Sciatic nerve (tissue), 2 donors: ENCODE measurements around the gene TEAD1. TPM values are rescaled to one million over a fixed set of nuclear protein-coding genes. Genes with fewer than 3 reads are reported as not detected.

ENCODE experiments used
- ATAC-seq: fragments of 200-7000 bp; cut with Tn5 transposase; one replicate; pipeline ENCODE4 v1.9.1; 2020; ENCODE audit warnings: mild to moderate bottlenecking, moderate library complexity
- DNase-seq: peaks from one replicate; pipeline ENCODE4 v3.0.0-alpha.2; 2020; ENCODE audit warnings: low spot score
- intact Hi-C: fragments of 100-400 bp; cut with DNase I; formaldehyde crosslinking; loops from one replicate; pipeline ENCODE4 v1.14.2; 2022
- total RNA-seq: library from RNA; stranded (reverse); fragmentation: NEBNext Ultra II Directional; extraction: Animal tissue kit (Norgen Biotek cat#: 25700); gene quantifications from one replicate; pipeline ENCODE4 v1.2.1, GENCODE V29; 2021
- donor health status: DM: no; HTN: no; CAD: no.
- donor health status: DM: no; HTN: no; CAD: no.

TEAD1 gene
- total RNA-seq, 1 donor from 2014 or later, result 141 TPM

DNA sequence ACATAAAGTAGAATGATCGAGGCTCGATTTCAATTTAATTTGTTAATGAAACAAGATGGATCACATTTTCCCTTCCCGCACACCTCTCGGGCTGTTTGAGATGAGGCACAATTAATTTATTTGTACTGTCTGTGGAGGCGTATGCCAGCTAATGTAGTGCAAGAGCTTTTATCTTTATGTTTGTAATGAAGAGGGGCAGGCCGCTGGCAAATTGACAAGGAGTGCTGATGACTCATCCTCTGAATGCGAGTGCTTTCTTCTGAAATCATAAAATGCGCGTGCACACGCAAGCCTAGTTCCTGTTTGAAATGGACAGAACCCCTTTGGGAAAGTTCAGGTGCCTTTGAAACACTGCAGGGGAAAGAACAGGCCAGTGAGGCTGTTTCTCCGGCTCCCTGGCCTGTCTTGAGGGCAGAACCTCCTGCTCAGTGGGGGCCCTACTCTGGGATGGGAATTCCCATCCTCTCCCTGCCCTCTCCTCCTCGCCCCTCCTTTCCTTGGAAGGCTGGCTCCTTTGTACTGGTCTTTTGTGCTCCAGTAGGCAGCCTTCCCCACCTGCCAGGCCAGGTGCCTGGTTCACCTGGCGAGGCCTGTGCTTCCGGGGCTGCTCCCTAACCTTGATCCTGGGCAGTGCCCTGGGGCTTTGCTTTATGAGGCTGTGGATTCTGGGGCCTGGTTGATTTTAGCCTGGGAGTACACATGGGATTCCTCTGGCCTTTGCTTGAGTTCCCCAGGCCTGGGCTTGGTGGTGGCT lies 50.3 kb downstream of the TEAD1 start:
- intact Hi-C loops, result no loop called here
- DNase-seq, result peak; percentile 89
- ATAC-seq, result peak; percentile 74

DNA sequence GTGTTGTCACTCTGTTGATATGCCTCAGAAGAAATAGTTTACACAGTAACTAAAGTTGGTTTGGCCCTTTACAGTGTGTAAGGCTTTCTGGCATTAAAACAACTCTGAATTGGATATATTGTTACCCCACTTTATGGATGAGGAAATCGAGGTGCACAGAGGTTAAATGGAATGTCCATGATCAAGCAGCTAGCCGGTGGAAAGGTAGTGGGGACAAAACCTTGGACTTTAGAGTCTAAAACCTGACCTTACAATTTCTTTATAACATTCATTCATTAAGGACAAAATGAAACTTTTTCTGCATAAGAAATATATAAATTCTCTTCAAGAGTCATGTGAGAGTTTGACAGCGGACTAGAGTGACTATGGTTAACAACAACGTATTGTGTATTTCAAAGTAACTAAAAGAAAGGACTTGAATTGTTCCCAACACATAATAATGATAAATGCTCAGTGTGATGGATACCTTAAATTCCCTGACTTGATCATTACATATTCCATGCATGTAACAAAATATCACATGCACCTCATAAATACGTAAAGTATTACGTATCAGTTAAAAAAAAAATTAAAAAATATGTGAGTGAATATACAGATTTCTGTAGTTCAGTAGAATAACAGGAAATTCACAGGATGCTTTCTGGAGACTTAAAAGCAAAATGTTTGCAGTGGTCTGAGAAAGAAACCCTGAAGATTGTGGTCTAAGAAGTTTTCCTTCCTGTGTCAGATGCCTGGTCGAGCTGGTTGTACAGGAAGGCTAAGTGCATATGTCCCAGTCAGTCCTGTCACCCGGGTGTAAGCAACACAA lies 51.0 kb downstream of the TEAD1 start:
- ATAC-seq (no peak), DNase-seq (no peak)
- intact Hi-C loops, result no loop called here

DNA sequence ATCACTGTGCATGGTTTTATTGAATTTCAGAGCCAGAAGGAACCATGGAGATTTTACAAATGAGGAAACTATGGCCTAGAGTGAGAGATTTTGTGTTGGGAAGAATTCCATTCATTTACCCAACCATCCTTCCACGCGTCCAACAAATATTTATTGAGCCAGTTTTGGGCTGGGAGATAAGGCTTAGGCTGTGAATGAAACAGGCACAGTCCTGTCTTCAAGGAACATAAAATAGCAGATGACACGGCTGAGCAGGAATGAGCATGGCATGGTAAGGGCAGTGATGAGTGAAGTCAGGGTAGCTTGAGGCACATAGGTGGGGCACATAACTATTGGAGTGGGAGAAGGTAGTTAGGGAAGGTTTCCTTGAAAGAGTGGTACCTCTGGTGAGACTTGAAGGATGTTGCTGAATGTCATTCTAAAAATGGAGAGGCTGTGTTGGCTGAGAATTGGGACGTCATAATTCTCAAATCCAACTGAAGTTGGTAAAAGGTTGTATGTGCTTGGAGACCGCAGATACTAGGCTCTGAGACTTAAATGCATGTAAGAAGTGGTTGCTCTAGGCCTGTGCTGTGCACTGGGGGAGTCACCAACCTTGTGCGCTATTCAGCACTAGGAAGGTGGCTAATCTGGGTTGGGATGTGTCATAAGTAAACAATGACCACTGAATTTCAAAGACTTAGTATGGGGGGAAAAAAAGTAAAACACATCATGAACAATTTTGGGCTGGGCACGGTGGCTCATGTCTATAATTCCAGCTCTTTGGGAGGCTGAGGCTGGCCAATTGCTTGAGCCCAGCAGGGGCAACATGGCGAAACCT lies 51.9 kb downstream of the TEAD1 start:
- DNase-seq (no peak), ATAC-seq (no peak)
- intact Hi-C loops, result no loop called here

DNA sequence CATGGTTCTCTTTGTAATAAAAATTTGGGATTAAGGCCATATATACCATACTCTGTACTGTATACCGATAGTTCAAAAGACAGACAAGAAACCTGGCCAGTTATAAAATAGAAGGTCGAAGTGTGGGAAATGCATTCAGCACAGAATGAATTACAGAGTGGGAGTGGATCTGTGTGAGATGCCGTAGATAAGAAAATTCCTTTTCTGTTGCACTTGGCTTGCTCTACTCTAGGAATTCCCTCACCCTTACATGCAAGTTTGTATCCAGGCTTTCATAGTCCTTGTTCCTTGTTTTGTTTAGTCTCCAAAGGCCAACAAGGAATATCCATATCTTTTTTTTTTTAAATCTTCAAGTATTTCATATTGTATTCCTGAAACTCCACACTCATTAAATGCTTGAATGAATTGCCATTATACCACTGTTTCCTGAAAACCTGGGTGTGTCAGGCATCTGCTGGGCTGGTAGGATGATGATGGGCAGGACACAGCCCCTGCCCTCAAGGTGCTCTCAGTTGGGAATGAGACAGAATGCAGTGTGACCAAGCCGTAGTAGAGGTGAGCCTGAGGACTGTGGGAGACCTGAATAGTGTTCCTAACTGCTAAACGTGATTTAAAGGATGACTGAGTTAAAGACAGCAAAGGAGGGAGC lies 53.5 kb downstream of the TEAD1 start:
- intact Hi-C loops, result no loop called here
- ATAC-seq (peak; percentile 56), DNase-seq (no peak)

DNA sequence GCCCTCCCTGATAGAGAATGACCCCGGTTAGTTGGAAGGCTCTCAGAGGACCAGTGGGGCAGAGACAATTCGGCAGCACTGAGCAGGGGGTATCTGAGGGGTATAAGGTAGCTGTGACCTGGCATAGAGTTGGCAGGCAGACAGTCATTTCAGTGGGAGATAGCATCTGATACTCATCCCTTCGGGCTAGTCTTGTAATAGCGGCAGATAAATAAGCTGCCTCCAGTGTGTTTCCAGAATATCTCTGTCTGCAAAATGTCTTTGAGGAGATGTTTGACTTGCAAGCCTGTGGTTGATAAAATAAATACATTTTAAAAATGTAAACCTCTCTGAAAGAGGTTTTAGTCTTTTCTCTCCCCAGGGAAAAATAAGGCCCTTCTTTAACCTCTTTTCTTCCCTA lies 54.2 kb downstream of the TEAD1 start:
- ATAC-seq (no peak), DNase-seq (no peak)
- intact Hi-C loops, result no loop called here

DNA sequence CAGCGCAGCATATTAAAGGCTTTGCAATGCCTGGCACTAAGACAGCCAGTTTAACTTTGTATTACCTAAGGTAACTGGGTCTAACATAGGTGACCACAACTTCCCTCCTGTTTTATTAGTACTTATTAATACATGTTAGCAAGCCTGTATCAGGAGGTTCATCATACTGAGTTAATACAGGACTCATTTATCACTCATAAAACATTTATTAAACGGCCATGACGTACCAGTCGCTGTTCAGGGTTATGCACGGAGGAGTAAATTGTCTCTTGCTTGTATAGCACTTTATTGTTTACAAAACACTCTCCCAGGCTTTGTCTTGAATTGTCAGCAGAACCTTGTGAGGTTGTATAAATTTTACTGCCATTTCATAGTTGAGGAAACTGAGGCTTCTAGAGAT lies 55.7 kb downstream of the TEAD1 start:
- no peak for DNase-seq
- no peak for ATAC-seq
- intact Hi-C loops, result no loop called here

DNA sequence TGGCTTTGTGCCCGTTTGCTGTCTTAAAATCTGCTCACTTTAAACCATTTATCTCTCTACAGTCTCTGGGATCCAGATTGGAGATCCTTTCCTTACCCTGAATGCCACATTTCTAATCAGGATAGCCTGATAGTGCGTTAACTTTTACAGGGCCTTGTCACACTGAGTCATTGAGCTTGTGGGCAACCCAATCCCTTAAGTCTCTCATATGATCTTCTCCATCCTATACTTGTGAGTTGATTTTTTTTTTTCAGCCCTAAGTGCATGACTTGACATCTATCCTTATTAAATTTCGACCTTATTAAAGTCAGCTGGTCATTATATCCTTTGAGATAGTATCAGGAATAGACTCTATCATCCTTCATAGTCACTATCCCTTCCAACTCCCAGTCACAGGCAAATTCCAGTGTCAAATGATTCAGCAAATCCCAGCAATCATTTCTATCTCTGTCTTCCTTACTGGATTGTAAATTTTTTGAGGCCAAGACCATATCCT lies 57.7 kb downstream of the TEAD1 start:
- ATAC-seq, result no peak
- no peak for DNase-seq
- intact Hi-C loops, result no loop called here

DNA sequence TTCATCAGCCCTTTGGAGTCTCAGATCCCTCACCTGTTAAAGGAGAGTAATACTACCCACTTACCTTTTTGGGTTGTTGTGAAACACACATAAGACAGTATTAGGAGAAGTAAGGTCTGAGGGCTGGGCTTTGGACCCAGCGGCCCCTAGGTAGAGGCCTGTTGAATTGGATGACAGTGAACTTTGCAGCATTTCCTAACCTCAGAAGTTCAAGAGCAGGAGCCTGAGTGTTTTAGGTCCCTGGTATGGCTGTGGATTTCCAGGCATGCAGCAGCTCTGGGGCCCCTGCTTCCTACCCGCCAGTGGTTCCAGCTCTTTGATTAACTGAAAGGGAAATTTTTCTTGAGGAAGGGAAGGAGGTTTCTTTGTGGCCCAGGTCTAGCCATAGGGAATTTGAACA lies 58.9 kb downstream of the TEAD1 start:
- ATAC-seq, result no peak
- intact Hi-C loops, result no loop called here
- no peak for DNase-seq

DNA sequence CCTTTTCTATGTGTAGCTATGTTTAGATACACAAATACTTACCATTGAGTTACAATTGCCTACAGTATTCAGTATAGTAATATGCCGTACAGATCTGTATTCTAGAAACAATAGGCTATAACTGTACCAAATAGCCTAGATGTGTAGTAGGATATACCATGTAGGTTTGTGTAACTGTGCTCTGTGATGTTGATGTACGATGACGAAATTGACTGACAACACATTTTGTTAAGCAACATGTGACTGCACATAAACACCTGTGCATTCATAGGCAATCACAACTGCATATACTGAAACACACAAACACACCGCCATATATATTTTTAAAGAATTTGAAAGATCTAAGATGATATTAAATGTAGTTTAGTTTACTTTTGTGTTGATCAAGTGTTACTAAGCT lies 60.4 kb downstream of the TEAD1 start:
- DNase-seq (no peak), ATAC-seq (no peak)
- intact Hi-C loops, result no loop called here

DNA sequence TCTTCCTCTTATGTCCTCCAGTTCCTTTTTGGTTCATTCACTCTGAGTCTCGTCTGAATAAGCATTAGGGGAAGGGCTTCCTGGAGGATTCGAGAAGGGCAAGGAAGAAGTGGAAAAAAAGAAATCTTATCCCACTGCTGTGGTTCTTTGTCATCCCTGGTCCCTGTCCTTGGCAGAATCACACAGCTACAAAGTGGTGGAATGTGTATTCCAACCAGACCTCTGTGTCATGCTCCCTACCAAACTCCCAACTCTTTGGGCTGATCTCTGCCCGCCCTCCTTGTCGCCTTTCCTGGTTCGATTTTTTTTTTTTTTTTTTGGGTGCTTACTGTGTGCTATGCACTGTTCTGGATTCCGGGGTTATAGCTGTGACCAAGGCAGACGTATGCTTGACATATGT lies 61.0 kb downstream of the TEAD1 start:
- intact Hi-C loops, result no loop called here
- DNase-seq (no peak), ATAC-seq (no peak)

DNA sequence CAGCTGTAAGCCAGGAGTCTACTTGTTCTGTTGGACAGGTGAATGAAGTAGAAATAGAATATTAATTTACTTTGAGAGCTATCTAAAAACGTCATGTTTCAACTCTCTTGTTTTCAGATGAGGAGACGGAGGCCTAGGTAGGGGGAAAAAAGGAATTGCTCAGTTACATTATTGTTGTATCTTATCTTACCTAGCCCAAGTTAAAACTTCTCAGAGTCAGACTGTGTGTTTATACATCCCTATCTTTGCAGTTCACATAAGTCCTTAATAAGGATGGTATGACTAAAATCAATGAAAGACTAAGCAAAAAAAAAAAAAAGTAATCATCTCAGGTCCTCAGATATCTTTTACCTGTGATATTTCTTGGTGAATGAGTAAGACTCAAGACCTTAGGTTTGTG lies 62.8 kb downstream of the TEAD1 start:
- intact Hi-C loops, result no loop called here
- no peak for DNase-seq
- no peak for ATAC-seq

DNA sequence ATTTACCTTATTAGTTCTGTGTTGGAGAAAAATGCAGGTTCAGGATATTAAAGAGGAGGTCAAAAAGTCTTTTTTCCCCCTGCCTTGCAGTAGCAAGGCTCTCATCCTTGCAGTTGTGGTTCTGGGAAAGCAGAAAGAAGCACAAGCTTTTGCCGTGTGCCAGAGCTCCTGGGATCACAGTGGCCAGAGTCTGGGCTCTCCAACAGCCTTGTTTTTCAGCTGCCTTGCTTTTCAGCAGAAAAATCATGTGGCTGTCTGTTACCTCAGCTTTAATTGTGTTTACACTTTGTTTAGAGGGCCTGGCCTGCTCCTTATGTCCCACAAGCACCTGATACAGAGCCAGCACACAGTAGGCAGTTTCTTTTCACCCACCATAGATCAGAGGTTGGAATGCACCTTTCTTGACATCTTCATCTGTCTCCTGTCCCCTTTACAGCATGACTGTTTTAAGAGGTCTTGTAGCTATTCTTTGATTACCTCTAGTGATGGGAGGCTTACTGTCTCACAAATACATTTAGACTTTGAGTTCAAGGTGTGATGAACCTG lies 67.5 kb downstream of the TEAD1 start:
- DNase-seq, result no peak
- no peak for ATAC-seq
- intact Hi-C loops, result no loop called here

DNA sequence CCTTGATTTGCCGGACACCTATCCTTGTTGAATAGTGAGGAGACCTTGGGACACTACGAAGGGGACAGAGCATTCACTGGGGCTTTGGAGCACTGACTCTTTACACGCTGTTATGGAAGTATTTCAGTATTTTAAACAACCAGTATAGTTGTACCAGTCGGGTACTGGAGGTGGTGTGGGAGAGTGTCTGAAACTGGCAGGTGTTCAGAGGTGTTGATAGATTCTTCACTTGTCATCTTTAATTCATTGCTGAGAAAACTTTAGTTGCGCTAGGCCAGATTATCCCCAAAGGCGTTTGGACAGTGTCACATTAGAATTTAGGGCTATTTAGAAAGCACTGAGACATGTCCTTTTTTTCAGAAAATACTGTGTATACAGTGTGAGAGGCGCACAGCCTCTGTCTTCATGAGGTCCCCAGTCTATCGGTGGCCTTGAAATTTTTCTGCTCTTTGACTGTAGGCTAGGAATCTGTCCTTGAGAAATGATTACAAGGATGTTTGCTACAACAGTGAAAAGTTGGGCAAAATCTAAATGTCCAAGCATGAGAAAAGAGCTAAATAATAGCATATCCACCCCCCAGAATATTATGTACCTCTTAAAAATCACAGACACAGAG lies 69.7 kb downstream of the TEAD1 start:
- ATAC-seq (no peak), DNase-seq (no peak)

DNA sequence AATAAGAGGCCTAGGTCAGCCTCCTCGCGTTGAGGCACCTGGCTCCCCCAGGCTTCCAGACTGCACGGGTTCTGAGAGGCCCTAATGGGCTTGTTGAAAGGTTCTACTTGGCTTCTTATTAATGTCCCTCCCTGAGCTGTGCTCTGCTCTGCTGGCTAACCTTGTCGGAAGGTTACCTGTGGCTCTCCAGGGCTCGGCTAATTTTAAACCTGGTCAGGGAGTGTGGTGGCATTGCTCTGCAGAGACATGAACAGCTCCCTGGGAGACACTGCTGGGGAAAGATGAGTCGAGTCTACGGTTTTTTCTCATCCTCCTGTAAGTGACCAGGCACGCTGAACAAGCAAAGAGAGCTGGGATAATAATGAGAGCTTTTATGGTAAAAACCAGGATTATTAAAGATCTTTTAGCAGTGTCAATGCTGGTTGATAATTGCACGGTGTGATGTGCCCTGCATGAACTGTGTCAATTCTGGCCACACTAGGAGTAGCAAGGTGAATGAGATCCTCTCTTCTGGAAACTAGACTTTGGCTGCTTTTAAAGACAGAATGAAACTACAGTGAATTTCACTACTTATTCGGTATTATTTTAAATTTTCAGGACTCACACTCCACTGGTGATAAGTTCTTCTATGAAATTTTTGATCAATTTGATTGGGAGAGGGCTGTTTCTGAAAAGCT lies 70.7 kb downstream of the TEAD1 start:
- DNase-seq (no peak), ATAC-seq (no peak)
- intact Hi-C loops, result no loop called here

More for the DNA sequence above, 69.7 kb downstream of the TEAD1 start:
- intact Hi-C loops, result no loop called here

DNA sequence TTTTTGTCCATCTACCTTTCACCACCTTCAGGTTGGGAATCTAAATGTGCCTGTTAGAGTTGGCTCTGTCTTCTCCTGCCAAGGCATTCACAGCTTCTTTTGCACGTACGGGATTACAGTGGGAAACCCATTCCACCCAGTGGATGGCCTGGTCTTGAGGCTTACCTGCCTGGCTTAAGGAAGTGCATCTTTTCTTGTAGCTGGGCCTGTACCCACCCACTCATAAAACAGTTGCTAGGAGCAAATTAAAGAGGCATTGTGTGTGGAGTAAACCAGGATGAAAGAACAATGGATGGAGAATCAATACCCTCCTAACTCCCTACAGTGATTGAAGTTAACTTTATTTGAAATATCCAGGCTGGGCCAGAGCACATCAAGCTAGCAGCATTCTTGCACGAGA lies 71.6 kb downstream of the TEAD1 start:
- intact Hi-C loops, result no loop called here
- DNase-seq, result no peak
- ATAC-seq, result no peak

DNA sequence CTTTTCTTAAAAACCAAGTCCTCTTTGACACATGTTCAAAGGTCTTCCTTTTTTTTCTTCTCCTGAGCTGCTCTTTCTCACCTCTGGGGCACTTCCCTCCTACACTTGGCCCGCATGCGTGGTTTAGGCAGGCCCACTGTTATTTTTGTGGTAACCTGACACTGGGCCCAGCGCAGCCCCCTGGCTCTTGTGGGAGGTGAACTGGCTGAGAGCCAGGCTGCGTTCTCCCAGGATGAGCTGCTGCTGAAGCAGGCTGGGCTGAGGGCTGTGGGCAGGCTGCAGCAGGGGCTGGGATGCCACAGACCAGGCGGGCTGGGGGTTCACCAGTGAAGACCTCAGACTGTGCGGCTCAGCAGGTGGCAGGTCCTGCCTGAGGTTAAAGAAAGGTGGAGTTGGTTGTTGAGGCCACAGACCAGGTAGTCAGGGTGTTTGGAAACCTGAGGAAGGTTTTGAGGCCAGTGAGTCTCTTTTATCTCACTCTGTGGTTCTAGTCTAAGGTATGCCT lies 72.4 kb downstream of the TEAD1 start:
- intact Hi-C loops, result no loop called here
- DNase-seq (peak; percentile 70), ATAC-seq (peak; percentile 76)

DNA sequence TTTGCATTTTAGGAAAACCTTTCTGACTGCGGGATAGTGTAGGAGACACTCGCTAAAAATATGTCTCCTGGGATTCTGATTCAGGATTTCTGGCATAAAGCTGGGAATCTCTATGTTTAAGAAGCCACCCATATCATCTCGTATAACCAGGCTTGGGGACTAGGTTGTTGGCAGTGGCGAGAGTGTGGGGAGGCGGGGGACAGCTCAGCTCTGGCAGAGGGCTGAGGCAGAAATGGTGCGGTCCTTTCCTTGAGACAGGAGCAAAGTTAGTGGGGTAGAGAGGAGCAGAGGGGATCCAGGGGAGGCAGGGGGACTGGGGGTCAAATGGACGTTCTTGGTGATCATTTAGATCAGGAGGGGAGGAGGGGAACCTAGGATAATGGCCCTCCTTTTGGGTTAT lies 74.3 kb downstream of the TEAD1 start:
- ATAC-seq, result no peak
- intact Hi-C loops, result no loop called here
- no peak for DNase-seq

DNA sequence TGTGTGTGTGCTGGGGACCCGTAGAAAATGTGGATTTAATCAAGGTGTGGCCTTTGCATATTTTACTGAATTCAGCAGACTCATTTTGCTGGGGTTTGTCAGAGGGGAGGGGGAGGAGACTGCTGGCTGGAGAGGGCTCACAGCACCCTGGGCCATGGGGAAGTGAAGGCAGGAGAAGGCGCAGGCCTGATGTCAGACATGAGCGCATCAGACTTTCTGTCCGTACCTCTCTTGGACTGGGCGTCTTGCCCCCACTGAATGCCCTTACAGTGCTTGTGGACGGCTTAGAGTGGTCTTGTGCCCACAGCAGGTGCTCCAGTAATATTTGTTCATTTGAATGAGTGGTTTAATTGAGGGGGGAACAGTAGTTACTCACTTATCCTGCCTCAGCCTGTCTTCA lies 75.2 kb downstream of the TEAD1 start:
- ATAC-seq, result no peak
- intact Hi-C loops, result no loop called here
- no peak for DNase-seq
